A673 (cell line): Measurements from ENCODE around the gene SYNC. TPM values are rescaled to one million over a fixed set of nuclear protein-coding genes. Genes with fewer than 3 reads are reported as not detected.
"Not testable (repeated sequence)": the region's sequence is repeated elsewhere in the genome, so short reads cannot be mapped to it uniquely, and the experiment has no call there.

Experiments
- BruUV-seq: library from RNA; stranded (reverse); fragments of 400-500 nt; replicated peaks from 2 replicates; lab custom pipeline; 2021; lab: Mats Ljungman, UMichigan
- CTCF ChIA-PET: fragments of 300-600 bp; sonication (Branson Sonifier 250); formaldehyde crosslinking; loops from one replicate; lab custom pipeline; 2022; ENCODE audit warnings: antibody characterized with exemption; lab: Charles Lee
- POLR2A ChIA-PET: fragments of 300-600 bp; sonication (Branson Sonifier 250); formaldehyde crosslinking; loops from one replicate; lab custom pipeline; 2022; ENCODE audit warnings: antibody characterized with exemption; ENCODE audit not compliant: low non-redundant PET; lab: Charles Lee
- DNase-seq: peaks from one replicate; pipeline ENCODE4 v3.0.0-alpha.2; 2015; ENCODE audit warnings: low spot score
- H3K27ac ChIP-seq: fragments of 200-600 bp; sonication (generic); 2 replicates; pipeline ENCODE4 v1.5.1; 2016; ENCODE audit warnings: mixed run types, low read depth, mild to moderate bottlenecking, mixed read lengths, antibody characterized with exemption, low read length; ENCODE audit not compliant: poor library complexity, severe bottlenecking
- H3K27me3 ChIP-seq: fragments of 200-600 bp; sonication (generic); replicated peaks from 2 replicates; pipeline ENCODE4 v1.6.1; 2017; ENCODE audit warnings: mixed run types, low read depth, mild to moderate bottlenecking, mixed read lengths, antibody characterized with exemption, low read length; ENCODE audit not compliant: insufficient read depth, poor library complexity
- H3K36me3 ChIP-seq: fragments of 200-600 bp; sonication (generic); 2 replicates; pipeline ENCODE4 v1.6.1; 2016; ENCODE audit warnings: mixed run types, mild to moderate bottlenecking, mixed read lengths, antibody characterized with exemption, low read length; ENCODE audit not compliant: insufficient read depth, poor library complexity, severe bottlenecking
- H3K4me1 ChIP-seq: fragments of 200-600 bp; sonication (generic); 2 replicates; pipeline ENCODE4 v1.6.1; 2017; ENCODE audit warnings: mixed run types, mild to moderate bottlenecking, mixed read lengths, antibody characterized with exemption, low read length; ENCODE audit not compliant: insufficient read depth, poor library complexity, severe bottlenecking
- H3K4me3 ChIP-seq: fragments of 200-600 bp; sonication (generic); 2 replicates; pipeline ENCODE4 v1.5.1; 2016; ENCODE audit warnings: low read depth, mixed run types, mild to moderate bottlenecking, mixed read lengths, low read length; ENCODE audit not compliant: poor library complexity, severe bottlenecking
- H3K9me3 ChIP-seq: fragments of 200-600 bp; sonication (generic); 2 replicates; pipeline ENCODE4 v1.6.1; 2016; ENCODE audit warnings: mixed run types, low read depth, mild to moderate bottlenecking, mixed read lengths, antibody characterized with exemption, low read length; ENCODE audit not compliant: poor library complexity, severe bottlenecking
- EZH2 ChIP-seq: fragments of 200-600 bp; sonication (generic); IDR thresholded peaks from 2 replicates; pipeline ENCODE4 v1.6.1; 2017; ENCODE audit warnings: borderline replicate concordance, low read depth, mild to moderate bottlenecking, mixed read lengths, antibody characterized with exemption, low read length; ENCODE audit not compliant: poor library complexity, severe bottlenecking
- intact Hi-C: fragments of 100-400 bp; cut with micrococcal nuclease; formaldehyde crosslinking; loops from one replicate; pipeline ENCODE4 v1.10.0; 2022; ENCODE audit not compliant: unreplicated experiment
- total RNA-seq: library from RNA; stranded (reverse); gene quantifications from 2 replicates; pipeline ENCODE4 v1.2.3, GENCODE V29; 2021
- TF ChIP-seq, protein P1 (sequence below): fragments of 300-800, 200-600 bp; sonication (generic); conservative IDR thresholded peaks from 2 replicates; pipeline ENCODE4 v1.5.1; 2017; ENCODE audit warnings: low read depth, mild to moderate bottlenecking, antibody characterized with exemption, low read length, moderate library complexity, mixed read lengths

SYNC gene
- total RNA-seq, 1 experiment from 2014 or later = 0.71 TPM

DNA sequence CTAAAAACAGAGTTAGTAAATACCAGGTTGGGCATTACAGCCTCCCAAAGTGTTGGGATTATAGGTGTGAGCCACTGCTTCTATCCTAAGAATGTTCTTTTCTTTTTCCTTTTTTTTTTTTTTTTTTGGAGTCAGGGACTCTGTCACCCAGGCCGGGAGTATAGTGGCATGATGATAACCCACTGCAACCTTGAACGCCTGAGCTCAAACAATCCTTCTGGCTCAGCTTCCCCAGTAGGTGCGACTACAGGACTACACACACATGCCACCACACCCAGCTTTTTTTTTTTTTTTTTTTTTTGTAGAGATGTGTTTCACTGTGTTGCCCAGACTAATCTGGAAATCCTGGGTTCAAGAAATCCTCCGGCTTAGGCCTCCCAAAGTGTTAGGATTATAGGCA, 58.1 kb downstream of the SYNC start:
- ChIA-PET POLR2A (no interaction called here), CTCF (no interaction called here)
- H3K27me3 ChIP-seq = no peaks in the 10 kb centered on the region
- H3K4me3 ChIP-seq = no peak overlapping the region
- no peaks in the 10 kb centered on the region for H3K9me3 ChIP-seq
- BruUV-seq = no TSS peak
- no peak overlapping the region for H3K27ac ChIP-seq
- no peak for DNase-seq
- no peak for TF ChIP-seq EZH2
- TF ChIP-seq, protein P1, sequence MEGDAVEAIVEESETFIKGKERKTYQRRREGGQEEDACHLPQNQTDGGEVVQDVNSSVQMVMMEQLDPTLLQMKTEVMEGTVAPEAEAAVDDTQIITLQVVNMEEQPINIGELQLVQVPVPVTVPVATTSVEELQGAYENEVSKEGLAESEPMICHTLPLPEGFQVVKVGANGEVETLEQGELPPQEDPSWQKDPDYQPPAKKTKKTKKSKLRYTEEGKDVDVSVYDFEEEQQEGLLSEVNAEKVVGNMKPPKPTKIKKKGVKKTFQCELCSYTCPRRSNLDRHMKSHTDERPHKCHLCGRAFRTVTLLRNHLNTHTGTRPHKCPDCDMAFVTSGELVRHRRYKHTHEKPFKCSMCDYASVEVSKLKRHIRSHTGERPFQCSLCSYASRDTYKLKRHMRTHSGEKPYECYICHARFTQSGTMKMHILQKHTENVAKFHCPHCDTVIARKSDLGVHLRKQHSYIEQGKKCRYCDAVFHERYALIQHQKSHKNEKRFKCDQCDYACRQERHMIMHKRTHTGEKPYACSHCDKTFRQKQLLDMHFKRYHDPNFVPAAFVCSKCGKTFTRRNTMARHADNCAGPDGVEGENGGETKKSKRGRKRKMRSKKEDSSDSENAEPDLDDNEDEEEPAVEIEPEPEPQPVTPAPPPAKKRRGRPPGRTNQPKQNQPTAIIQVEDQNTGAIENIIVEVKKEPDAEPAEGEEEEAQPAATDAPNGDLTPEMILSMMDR = no peak
- H3K4me1 ChIP-seq = no peaks in the 10 kb centered on the region
- intact Hi-C loops = no loop called here
- H3K36me3 ChIP-seq = peaks cover 11% of the 10 kb centered on the region

DNA sequence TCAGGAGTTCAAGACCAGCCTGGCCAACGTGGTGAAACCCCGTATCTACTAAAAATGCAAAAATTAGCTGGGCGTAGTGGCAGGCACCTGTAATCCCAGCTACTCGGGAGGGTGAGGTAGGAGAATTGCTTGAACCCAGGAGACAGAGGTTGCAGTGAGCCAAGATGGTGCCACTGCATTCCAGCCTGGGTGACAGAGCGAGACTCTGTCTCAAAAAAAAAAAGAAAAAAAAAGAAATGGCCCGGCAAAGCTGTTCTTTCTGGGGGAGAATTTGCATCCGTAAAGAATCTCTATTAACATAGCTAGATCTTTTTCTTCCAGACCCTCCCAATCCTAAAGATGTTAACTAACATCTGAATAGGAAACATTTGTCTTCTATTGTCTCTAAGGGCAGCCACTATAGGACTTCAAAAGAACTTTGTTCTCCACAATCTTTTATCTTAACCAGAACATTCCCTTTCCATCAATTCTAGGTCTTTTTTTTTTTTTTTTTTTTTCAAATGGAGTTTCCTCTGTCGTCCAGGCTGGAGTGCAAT, 60.2 kb downstream of the SYNC start:
- POLR2A ChIA-PET = interaction anchor here (0.6 kb wide), 1 partner anchor 14 kb away, joined by 4 read pairs; no protein-coding TSS in a partner anchor
- H3K4me1 ChIP-seq, H3K4me3 ChIP-seq, H3K9me3 ChIP-seq, H3K27me3 ChIP-seq, intact Hi-C loops, H3K27ac ChIP-seq, H3K36me3 ChIP-seq, BruUV-seq, DNase-seq, CTCF ChIA-PET: not testable (repeated sequence)

DNA sequence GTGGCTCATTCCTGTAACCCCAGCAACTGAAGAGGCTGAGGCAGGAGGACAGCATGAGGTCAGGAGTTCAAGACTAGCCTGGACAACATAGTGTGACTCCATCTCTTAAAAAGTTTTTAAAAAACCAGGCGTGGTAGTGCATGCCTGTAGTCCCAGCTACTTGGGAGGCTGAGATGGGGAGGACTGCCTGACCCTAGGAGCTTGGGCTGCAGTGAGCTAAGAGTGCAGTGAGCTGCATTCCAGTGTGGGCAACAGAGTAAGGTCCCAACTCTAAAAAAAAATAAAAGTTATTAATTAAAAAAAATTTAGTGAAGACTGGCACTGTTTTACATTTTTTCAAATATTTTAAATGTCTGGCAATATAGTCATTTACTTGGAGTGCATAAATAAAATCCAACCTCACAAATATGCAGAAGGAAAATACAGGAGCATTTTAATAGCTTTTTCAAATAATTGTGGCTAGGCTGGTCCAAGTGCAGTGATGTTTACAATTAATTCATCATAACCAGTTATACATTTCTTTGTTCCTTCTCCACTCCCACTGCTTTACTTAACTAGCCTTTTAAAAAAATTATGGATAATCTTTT, 63.0 kb downstream of the SYNC start:
- no TSS peak for BruUV-seq
- POLR2A ChIA-PET = no interaction called here
- no peak for DNase-seq
- Histone ChIP-seq H3K36me3 (no peaks in the 10 kb centered on the region), H3K4me1 (no peaks in the 10 kb centered on the region), H3K27me3 (no peaks in the 10 kb centered on the region), H3K27ac (no peak overlapping the region), H3K4me3 (no peak overlapping the region), H3K9me3 (no peaks in the 10 kb centered on the region)
- CTCF ChIA-PET = interaction anchor here (0.5 kb wide), 1 partner anchor 119 kb away, joined by 4 read pairs; no protein-coding TSS in a partner anchor
- no peak for TF ChIP-seq EZH2
- TF ChIP-seq, protein P1 = no peak
- intact Hi-C loops = no loop called here
